ENCODE results near the gene VCAN.

Gene VCAN

DNA sequence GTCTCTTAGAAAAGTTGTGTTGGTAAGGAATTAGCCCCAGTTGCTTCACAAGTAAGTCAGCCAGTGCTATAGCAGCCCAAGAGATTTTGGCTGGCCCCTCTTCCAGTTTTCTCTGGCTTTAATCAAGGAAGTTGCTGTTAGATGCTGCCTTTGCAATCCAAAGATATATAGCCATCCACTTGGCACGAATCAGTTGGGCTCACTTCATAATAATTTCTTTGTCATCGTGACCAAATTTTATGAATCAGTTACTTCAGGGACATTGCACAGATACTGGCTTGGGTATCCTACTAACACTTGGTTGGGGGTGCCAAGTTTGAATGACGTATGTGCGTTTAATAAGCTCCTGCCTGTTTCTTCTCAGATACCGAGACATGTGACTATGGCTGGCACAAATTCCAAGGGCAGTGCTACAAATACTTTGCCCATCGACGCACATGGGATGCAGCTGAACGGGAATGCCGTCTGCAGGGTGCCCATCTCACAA lies 81.5 kb downstream of the VCAN start:
- H3K4me3 ChIP-seq (ENCODE audit: low read depth, low read length): no peak overlapping the region
- TF ChIP-seq, protein P1, sequence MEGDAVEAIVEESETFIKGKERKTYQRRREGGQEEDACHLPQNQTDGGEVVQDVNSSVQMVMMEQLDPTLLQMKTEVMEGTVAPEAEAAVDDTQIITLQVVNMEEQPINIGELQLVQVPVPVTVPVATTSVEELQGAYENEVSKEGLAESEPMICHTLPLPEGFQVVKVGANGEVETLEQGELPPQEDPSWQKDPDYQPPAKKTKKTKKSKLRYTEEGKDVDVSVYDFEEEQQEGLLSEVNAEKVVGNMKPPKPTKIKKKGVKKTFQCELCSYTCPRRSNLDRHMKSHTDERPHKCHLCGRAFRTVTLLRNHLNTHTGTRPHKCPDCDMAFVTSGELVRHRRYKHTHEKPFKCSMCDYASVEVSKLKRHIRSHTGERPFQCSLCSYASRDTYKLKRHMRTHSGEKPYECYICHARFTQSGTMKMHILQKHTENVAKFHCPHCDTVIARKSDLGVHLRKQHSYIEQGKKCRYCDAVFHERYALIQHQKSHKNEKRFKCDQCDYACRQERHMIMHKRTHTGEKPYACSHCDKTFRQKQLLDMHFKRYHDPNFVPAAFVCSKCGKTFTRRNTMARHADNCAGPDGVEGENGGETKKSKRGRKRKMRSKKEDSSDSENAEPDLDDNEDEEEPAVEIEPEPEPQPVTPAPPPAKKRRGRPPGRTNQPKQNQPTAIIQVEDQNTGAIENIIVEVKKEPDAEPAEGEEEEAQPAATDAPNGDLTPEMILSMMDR (IDR thresholded peaks at IDR 0.05; ENCODE audit: low read depth, low read length): no peak
- TF ChIP-seq MYC (IDR thresholded peaks at IDR 0.05; ENCODE audit: low read depth, low read length): no peak
- TF ChIP-seq POLR2A (IDR thresholded peaks at IDR 0.05; ENCODE audit: extremely low read depth, insufficient read length): no peak
- TF ChIP-seq, protein P2, sequence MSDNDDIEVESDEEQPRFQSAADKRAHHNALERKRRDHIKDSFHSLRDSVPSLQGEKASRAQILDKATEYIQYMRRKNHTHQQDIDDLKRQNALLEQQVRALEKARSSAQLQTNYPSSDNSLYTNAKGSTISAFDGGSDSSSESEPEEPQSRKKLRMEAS (IDR thresholded peaks at IDR 0.05; ENCODE audit: low read depth, low read length): no peak
- no peak for DNase-seq (ENCODE audit: low read depth)

DNA sequence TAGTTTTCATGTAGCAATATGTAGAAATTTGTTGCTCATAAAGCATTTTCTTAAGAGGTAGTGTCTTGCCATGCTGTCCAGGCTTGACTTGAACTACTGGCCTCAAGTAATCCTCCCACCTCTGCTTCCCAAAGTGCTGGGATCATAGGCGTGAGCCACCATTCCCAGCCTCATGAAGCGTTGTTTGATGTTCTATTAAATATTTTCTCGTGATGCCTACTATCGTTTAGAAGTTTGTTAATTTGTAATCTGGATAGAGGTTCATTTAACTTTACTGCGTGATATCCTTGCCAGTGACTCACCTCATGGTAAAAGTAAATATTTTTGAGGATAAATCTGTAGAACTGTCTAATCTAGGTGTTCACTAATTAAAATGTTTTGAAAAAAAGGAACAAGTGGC lies 82.6 kb downstream of the VCAN start:
- TF ChIP-seq, protein P2 (IDR thresholded peaks at IDR 0.05; ENCODE audit: low read depth, low read length): no peak
- TF ChIP-seq MYC (IDR thresholded peaks at IDR 0.05; ENCODE audit: low read depth, low read length): no peak
- DNase-seq (ENCODE audit: low read depth): no peak
- H3K4me3 ChIP-seq (ENCODE audit: low read depth, low read length): no peak overlapping the region

DNA sequence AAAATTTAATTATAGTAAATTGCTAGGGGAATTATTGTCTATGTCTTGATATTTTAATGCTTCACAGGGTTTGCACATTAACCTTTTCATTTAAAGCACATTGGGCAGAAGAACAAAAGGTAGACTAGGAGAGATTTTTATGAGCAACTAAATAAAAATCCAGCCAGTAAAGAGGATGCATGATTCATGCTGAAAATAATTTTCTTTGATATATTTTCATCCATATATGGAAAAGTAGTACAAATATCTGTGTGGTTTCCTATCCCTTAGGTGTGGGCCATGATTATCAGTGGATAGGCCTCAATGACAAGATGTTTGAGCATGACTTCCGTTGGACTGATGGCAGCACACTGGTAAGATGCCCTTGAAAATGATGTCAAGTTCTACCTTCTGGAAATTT lies 83.1 kb downstream of the VCAN start:
- DNase-seq (ENCODE audit: low read depth): no peak

DNA sequence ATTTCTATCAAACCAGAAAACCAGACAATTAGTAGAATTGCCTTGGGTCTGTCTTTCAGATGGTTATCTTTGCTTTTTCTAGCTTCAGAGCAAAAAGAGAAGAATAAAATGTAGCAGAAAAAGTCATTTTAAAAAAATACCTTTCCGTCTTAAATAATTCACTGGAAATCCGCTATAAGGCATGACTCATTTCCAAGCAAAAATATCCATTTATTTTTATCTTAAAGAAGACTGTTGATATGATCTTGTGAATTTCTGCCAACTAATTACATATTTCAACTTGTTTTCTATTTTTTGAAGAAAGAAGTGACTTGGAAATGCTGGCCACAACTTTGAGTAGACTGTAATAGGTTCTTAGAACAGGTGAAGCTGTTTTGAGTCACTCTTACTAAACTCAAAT lies 83.7 kb downstream of the VCAN start:
- H3K4me3 ChIP-seq (ENCODE audit: low read depth, low read length): no peak overlapping the region
- no peak for DNase-seq (ENCODE audit: low read depth)
- TF ChIP-seq, protein P2 (IDR thresholded peaks at IDR 0.05; ENCODE audit: low read depth, low read length): no peak
- TF ChIP-seq, protein P1 (IDR thresholded peaks at IDR 0.05; ENCODE audit: low read depth, low read length): no peak
- TF ChIP-seq POLR2A (IDR thresholded peaks at IDR 0.05; ENCODE audit: extremely low read depth, insufficient read length): no peak
- no peak for TF ChIP-seq MYC (IDR thresholded peaks at IDR 0.05; ENCODE audit: low read depth, low read length)

More for the DNA sequence above, 83.1 kb downstream of the VCAN start:
- no peak overlapping the region for H3K4me3 ChIP-seq (ENCODE audit: low read depth, low read length)
- TF ChIP-seq, protein P1 (IDR thresholded peaks at IDR 0.05; ENCODE audit: low read depth, low read length): no peak

DNA sequence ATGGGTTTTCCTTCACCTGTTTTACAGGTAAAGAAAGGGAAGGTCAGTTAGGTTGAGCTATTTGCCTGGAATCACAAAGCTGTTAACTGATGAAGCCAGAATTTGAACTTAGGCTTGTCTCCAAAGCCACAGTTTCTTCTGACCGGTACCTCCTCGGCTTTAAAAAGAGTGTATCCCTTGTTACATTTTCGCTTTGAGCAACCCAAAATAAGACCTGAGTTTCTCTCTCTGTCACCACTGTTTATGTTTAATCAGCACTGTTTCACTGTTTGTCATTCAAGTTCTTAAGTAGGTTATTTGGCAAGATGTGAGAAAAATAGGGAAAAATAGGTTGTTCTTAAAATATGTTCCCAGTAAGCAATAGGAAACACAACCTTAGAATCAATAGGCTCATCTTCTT lies 84.6 kb downstream of the VCAN start:
- DNase-seq (ENCODE audit: low read depth): no peak
- TF ChIP-seq MYC (IDR thresholded peaks at IDR 0.05; ENCODE audit: low read depth, low read length): no peak
- TF ChIP-seq, protein P1 (IDR thresholded peaks at IDR 0.05; ENCODE audit: low read depth, low read length): no peak
- TF ChIP-seq POLR2A (IDR thresholded peaks at IDR 0.05; ENCODE audit: extremely low read depth, insufficient read length): no peak
- TF ChIP-seq, protein P2 (IDR thresholded peaks at IDR 0.05; ENCODE audit: low read depth, low read length): no peak
- no peak overlapping the region for H3K4me3 ChIP-seq (ENCODE audit: low read depth, low read length)

DNA sequence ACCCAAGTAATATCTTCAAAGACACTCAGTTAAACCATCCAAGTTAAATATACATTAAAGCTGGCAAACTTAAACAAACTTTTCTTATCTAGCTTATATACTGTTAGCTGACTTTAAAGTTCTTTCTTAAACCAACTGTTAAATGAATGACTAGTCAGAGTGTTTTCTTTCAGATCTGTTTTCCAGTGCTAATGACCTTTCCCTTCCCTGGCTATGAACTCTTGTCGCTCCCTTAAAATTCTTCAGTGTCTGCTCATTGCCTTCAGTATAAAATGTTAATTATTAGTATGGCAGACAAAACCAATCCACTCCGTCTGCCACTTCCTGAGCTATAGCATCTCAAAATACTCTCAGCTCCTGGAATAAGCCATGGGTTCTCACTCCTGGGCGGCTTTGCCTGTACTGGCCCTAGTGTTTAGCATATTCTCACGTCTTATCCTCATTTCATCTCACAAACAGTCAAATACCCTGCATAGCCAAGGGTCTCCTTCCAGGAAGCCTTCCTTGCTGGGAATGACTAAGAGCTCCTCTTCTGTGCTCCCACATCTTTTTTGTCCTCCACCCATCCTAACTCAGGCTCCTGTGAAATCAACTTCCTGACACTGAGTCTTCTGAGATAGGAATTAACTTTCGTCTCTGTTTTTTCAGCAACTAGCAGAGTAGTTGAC lies 87.7 kb downstream of the VCAN start:
- no peak overlapping the region for H3K4me3 ChIP-seq (ENCODE audit: low read depth, low read length)
- DNase-seq (ENCODE audit: low read depth): no peak
- TF ChIP-seq, protein P2 (IDR thresholded peaks at IDR 0.05; ENCODE audit: low read depth, low read length): no peak
- TF ChIP-seq MYC (IDR thresholded peaks at IDR 0.05; ENCODE audit: low read depth, low read length) (no peak), POLR2A (IDR thresholded peaks at IDR 0.05; ENCODE audit: extremely low read depth, insufficient read length) (no peak)
- TF ChIP-seq, protein P1 (IDR thresholded peaks at IDR 0.05; ENCODE audit: low read depth, low read length): no peak

Data from NB4 (cell line).